ENCODE data around the gene TMPRSS3. TPM values are rescaled to one million over a fixed set of nuclear protein-coding genes. Genes with fewer than 3 reads are reported as not detected.

Gene TMPRSS3
- total and polyA plus RNA-seq, 7 experiments from 2014 or later, result 0.11 to 7.6 (median 1.5) TPM

DNA sequence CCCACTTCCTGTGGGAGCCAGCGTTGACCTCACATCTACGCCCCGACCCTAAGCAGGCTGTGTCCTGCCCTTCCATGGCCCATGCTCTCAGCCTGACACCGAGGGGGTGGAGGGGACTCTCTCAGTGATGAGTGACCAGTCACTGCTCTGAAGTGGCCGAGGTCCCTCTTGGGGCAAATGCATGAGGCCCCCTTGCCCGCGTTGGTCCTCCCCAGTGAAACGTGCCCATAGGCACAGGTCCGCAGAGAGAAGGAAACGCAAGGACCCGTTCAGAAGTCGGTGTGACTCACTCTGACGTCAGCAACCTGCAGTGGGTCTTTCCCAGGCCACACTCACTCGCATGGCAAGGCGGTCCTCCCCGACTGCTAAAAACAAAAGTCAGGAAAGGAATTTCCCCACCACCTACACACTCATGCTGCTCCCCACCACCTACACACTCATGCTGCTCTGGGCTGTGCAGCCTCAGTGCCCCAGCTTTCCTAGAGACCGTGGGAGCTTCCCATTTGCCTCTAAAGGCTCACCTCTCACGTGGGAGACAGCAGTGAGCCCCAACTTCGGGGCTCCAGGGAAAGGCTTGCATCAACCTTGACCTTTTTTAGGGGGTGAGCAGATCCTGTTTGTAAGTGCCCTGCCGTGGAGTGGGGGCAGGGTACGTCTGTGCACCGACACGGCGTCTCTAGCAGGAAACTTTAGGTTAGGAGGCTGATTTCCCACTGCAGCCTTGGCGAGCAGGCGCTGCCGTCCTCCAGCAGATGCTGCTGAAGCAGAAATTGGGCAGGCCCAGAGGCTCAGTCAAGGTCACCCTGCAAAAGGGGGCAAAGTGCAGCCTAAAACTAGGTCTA lies 19.3 kb upstream of the TMPRSS3 start:
- POLR2A ChIA-PET, result interaction anchor here (0.6 to 2.7 kb wide), 5 partner anchors 10 to 63 kb away, joined by 3 to 35 read pairs (median 5); partner anchors contain the start of gene UBASH3A
- H3K4me3 ChIP-seq (ENCODE audit: low read length), result peak overlapping the region; percentile 49
- H3K36me3 Mint-ChIP-seq, result peaks cover 16 to 52% (median 45%) of the 10 kb centered on the region in 5 donors
- peak overlapping the region in 8 of 9 donors; percentile 88 to 99 (median 97) for H3K27ac Mint-ChIP-seq
- no peaks in the 10 kb centered on the region for H3K27me3 ChIP-seq (ENCODE audit: control insufficient read depth in 2 of 2, insufficient read depth in 2 of 2, low read length in 2 of 2)
- H3K36me3 ChIP-seq (ENCODE audit: control insufficient read depth in 2 of 3, insufficient read depth in 3 of 3, low read length in 3 of 3), result peaks cover 65 to 82% (median 78%) of the 10 kb centered on the region in 3 experiments
- no peaks in the 10 kb centered on the region for H3K27me3 Mint-ChIP-seq
- peak; percentile 48 to 96 (median 80) for DNase-seq
- H3K4me1 Mint-ChIP-seq, result peaks cover 23 to 75% (median 69%) of the 10 kb centered on the region in 7 donors
- peaks cover 0 to 13% (median 0%) of the 10 kb centered on the region in 11 donors for H3K9me3 Mint-ChIP-seq
- peak overlapping the region; percentile 92 for H3K27ac ChIP-seq (ENCODE audit: low read depth, low read length)
- intact Hi-C loops (cut with micrococcal nuclease), result loop anchor here (1.0 to 5.0 kb wide), 7 partner anchors 10 to 187 kb away; partner anchors contain the start of genes RSPH1 (in 1 of the 2) and UBASH3A (in 1 of the 2)
- H3K4me3 Mint-ChIP-seq, result peak overlapping the region; percentile 65 to 85 (median 75)
- peak; percentile 96 for ATAC-seq
- peaks cover 59 to 77% of the 10 kb centered on the region in 2 donors for H3K4me1 ChIP-seq (ENCODE audit: control insufficient read depth in 2 of 2, insufficient read depth in 2 of 2, low read length in 2 of 2)
- CTCF ChIA-PET, result interaction anchor here (1.3 kb wide), 1 partner anchor 10 kb away, joined by 6 read pairs; no protein-coding TSS in a partner anchor
- H3K9me3 ChIP-seq (ENCODE audit: control insufficient read depth in 2 of 3, low read length in 3 of 3), result no peaks in the 10 kb centered on the region

DNA sequence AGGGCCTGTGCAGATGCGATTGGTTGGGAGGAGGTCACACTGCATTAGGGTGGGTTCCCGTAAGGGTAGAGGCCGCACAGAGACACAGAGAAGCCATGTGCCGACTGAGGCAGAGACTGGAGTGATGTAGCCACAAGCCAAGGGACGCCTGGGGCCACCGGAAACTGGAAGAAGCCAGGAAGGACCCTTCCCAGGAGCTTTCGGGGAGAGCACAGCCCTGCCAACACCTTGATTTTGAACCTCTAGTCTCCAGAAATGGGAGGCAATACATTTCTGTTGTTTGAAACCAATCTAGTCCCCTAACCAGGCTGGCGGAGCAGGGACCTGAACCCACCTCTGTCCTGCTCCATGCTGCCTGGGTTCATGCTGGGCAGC lies 18.7 kb upstream of the TMPRSS3 start:
- ATAC-seq (no peak), DNase-seq (no peak)
- CTCF ChIA-PET, result no interaction called here
- Mint-ChIP-seq H3K4me1 (peaks cover 28 to 74% (median 68%) of the 10 kb centered on the region in 7 donors), H3K4me3 (peak overlapping the region; percentile 4 to 85 (median 75)), H3K27ac (peak overlapping the region in 8 of 9 donors; percentile 88 to 99 (median 97)), H3K36me3 (peaks cover 19 to 47% (median 45%) of the 10 kb centered on the region in 5 donors), H3K27me3 (no peaks in the 10 kb centered on the region), H3K9me3 (peaks cover 0 to 10% (median 0%) of the 10 kb centered on the region in 11 donors)
- intact Hi-C loops (cut with micrococcal nuclease), result loop anchor here in 1 of 2 donors (2.0 kb wide), 1 partner anchor 36 kb away; no protein-coding TSS in a partner anchor
- H3K36me3 ChIP-seq (ENCODE audit: control insufficient read depth in 2 of 3, insufficient read depth in 3 of 3, low read length in 3 of 3), result peaks cover 65 to 83% (median 81%) of the 10 kb centered on the region in 3 experiments
- POLR2A ChIA-PET, result interaction anchor here (2.7 to 2.8 kb wide), 2 partner anchors 10 to 11 kb away, joined by 9 to 35 read pairs; partner anchors contain the start of gene UBASH3A
- peak overlapping the region; percentile 49 for H3K4me3 ChIP-seq (ENCODE audit: low read length)
- H3K27me3 ChIP-seq (ENCODE audit: control insufficient read depth in 2 of 2, insufficient read depth in 2 of 2, low read length in 2 of 2), result no peaks in the 10 kb centered on the region
- H3K9me3 ChIP-seq (ENCODE audit: control insufficient read depth in 2 of 3, low read length in 3 of 3), result no peaks in the 10 kb centered on the region
- peak overlapping the region; percentile 92 for H3K27ac ChIP-seq (ENCODE audit: low read depth, low read length)
- peaks cover 63 to 74% of the 10 kb centered on the region in 2 donors for H3K4me1 ChIP-seq (ENCODE audit: control insufficient read depth in 2 of 2, insufficient read depth in 2 of 2, low read length in 2 of 2)

- ChIA-PET CTCF (no interaction called here), POLR2A (interaction anchor here (2.8 to 2.9 kb wide), 2 partner anchors 8 to 10 kb away, joined by 9 to 15 read pairs; partner anchors contain the start of gene UBASH3A)
- intact Hi-C loops (cut with micrococcal nuclease), result loop anchor here in 1 of 2 donors (2.0 kb wide), 1 partner anchor 37 kb away; no protein-coding TSS in a partner anchor
- Mint-ChIP-seq H3K27me3 (no peaks in the 10 kb centered on the region), H3K36me3 (peaks cover 17 to 45% (median 43%) of the 10 kb centered on the region in 5 donors), H3K4me3 (peak overlapping the region in 9 of 10 donors; percentile 2 to 85 (median 65)), H3K4me1 (peaks cover 31 to 74% (median 64%) of the 10 kb centered on the region in 7 donors), H3K9me3 (peaks cover 0 to 6% (median 0%) of the 10 kb centered on the region in 11 donors), H3K27ac (peak overlapping the region in 8 of 9 donors; percentile 88 to 99 (median 97))
- Histone ChIP-seq H3K27me3 (ENCODE audit: control insufficient read depth in 2 of 2, insufficient read depth in 2 of 2, low read length in 2 of 2) (no peaks in the 10 kb centered on the region), H3K9me3 (ENCODE audit: control insufficient read depth in 2 of 3, low read length in 3 of 3) (no peaks in the 10 kb centered on the region), H3K4me3 (ENCODE audit: low read length) (peak overlapping the region; percentile 19), H3K4me1 (ENCODE audit: control insufficient read depth in 2 of 2, insufficient read depth in 2 of 2, low read length in 2 of 2) (peaks cover 68 to 76% of the 10 kb centered on the region in 2 donors), H3K27ac (ENCODE audit: low read depth, low read length) (peak overlapping the region; percentile 92), H3K36me3 (ENCODE audit: control insufficient read depth in 2 of 3, insufficient read depth in 3 of 3, low read length in 3 of 3) (peaks cover 65 to 83% (median 80%) of the 10 kb centered on the region in 3 experiments)
- ATAC-seq (no peak), DNase-seq (no peak)
Observed at GRCh38 chr21:42414066-42414465, 18.2 kb upstream of the TMPRSS3 start.

DNA sequence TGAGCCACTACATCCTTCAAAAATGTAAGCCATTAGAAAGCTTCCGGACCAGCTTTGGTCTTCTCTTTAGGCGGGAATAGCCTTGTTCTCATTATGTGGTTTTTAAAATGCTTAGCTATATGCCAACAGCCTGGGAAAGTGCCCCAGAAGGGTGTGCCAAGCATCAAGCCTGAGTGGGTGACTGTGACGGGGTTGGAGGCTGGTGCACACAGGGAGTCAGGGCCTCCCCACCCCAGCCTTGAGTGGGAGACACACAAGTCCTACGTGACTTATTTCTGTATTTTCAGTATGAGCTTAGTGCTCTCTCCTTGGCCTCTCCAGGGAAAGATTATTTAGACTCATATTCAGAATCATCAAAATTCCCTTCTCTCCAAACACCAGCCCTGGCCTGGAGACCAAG lies 17.6 kb upstream of the TMPRSS3 start:
- ATAC-seq (no peak), DNase-seq (peak in 1 of 9 donors; percentile 61)
- Histone ChIP-seq H3K4me3 (ENCODE audit: low read length) (no peak overlapping the region), H3K27me3 (ENCODE audit: control insufficient read depth in 2 of 2, insufficient read depth in 2 of 2, low read length in 2 of 2) (no peaks in the 10 kb centered on the region), H3K9me3 (ENCODE audit: control insufficient read depth in 2 of 3, low read length in 3 of 3) (no peaks in the 10 kb centered on the region), H3K4me1 (ENCODE audit: control insufficient read depth in 2 of 2, insufficient read depth in 2 of 2, low read length in 2 of 2) (peaks cover 71 to 74% of the 10 kb centered on the region in 2 donors), H3K36me3 (ENCODE audit: control insufficient read depth in 2 of 3, insufficient read depth in 3 of 3, low read length in 3 of 3) (peaks cover 62 to 80% (median 76%) of the 10 kb centered on the region in 3 experiments), H3K27ac (ENCODE audit: low read depth, low read length) (peak overlapping the region; percentile 92)
- POLR2A ChIA-PET, result interaction anchor here (2.8 to 2.9 kb wide), 2 partner anchors 9 to 10 kb away, joined by 9 to 15 read pairs; partner anchors contain the start of gene UBASH3A
- Mint-ChIP-seq H3K27me3 (no peaks in the 10 kb centered on the region), H3K27ac (peak overlapping the region in 8 of 9 donors; percentile 88 to 99 (median 97)), H3K4me3 (peak overlapping the region in 5 of 10 donors; percentile 17 to 51 (median 23)), H3K9me3 (peaks cover 0 to 3% (median 0%) of the 10 kb centered on the region in 11 donors), H3K4me1 (peaks cover 28 to 74% (median 58%) of the 10 kb centered on the region in 7 donors), H3K36me3 (peaks cover 17 to 40% (median 39%) of the 10 kb centered on the region in 5 donors)
- intact Hi-C loops (cut with micrococcal nuclease), result no loop called here
- CTCF ChIA-PET, result no interaction called here

GRCh38 chr21:42413093-42413492 lies 17.2 kb upstream of the TMPRSS3 start:
- ChIA-PET CTCF (no interaction called here), POLR2A (interaction anchor here (2.8 to 2.9 kb wide), 2 partner anchors 9 kb away, joined by 9 to 15 read pairs; partner anchors contain the start of gene UBASH3A)
- ATAC-seq, result no peak
- H3K9me3 ChIP-seq (ENCODE audit: control insufficient read depth in 2 of 3, low read length in 3 of 3), result no peaks in the 10 kb centered on the region
- peak overlapping the region in 4 of 10 donors; percentile 17 to 51 (median 21) for H3K4me3 Mint-ChIP-seq
- H3K27ac ChIP-seq (ENCODE audit: low read depth, low read length), result peak overlapping the region; percentile 92
- DNase-seq, result no peak
- H3K36me3 Mint-ChIP-seq, result peaks cover 17 to 41% (median 38%) of the 10 kb centered on the region in 5 donors
- peaks cover 0 to 3% (median 0%) of the 10 kb centered on the region in 11 donors for H3K9me3 Mint-ChIP-seq
- intact Hi-C loops (cut with micrococcal nuclease), result no loop called here
- no peak overlapping the region for H3K4me3 ChIP-seq (ENCODE audit: low read length)
- H3K27ac Mint-ChIP-seq, result peak overlapping the region in 8 of 9 donors; percentile 88 to 99 (median 97)
- H3K4me1 ChIP-seq (ENCODE audit: control insufficient read depth in 2 of 2, insufficient read depth in 2 of 2, low read length in 2 of 2), result peaks cover 75 to 78% of the 10 kb centered on the region in 2 donors
- no peaks in the 10 kb centered on the region for H3K27me3 Mint-ChIP-seq
- H3K36me3 ChIP-seq (ENCODE audit: control insufficient read depth in 2 of 3, insufficient read depth in 3 of 3, low read length in 3 of 3), result peaks cover 58 to 79% (median 72%) of the 10 kb centered on the region in 3 experiments
- no peaks in the 10 kb centered on the region for H3K27me3 ChIP-seq (ENCODE audit: control insufficient read depth in 2 of 2, insufficient read depth in 2 of 2, low read length in 2 of 2)
- H3K4me1 Mint-ChIP-seq, result peaks cover 31 to 74% (median 60%) of the 10 kb centered on the region in 7 donors

GRCh38 chr21:42412636-42412933 lies 16.7 kb upstream of the TMPRSS3 start:
- Histone ChIP-seq H3K36me3 (ENCODE audit: control insufficient read depth in 2 of 3, insufficient read depth in 3 of 3, low read length in 3 of 3) (peaks cover 55 to 80% (median 71%) of the 10 kb centered on the region in 3 experiments), H3K27me3 (ENCODE audit: control insufficient read depth in 2 of 2, insufficient read depth in 2 of 2, low read length in 2 of 2) (no peaks in the 10 kb centered on the region), H3K4me1 (ENCODE audit: control insufficient read depth in 2 of 2, insufficient read depth in 2 of 2, low read length in 2 of 2) (peaks cover 80 to 83% of the 10 kb centered on the region in 2 donors), H3K27ac (ENCODE audit: low read depth, low read length) (peak overlapping the region; percentile 92), H3K4me3 (ENCODE audit: low read length) (no peak overlapping the region), H3K9me3 (ENCODE audit: control insufficient read depth in 2 of 3, low read length in 3 of 3) (no peaks in the 10 kb centered on the region)
- CTCF ChIA-PET, result no interaction called here
- Mint-ChIP-seq H3K36me3 (peaks cover 17 to 40% (median 39%) of the 10 kb centered on the region in 5 donors), H3K4me1 (peaks cover 32 to 76% (median 62%) of the 10 kb centered on the region in 7 donors), H3K4me3 (no peak overlapping the region), H3K27me3 (no peaks in the 10 kb centered on the region), H3K9me3 (peaks cover 0 to 2% (median 0%) of the 10 kb centered on the region in 11 donors), H3K27ac (peak overlapping the region in 5 of 9 donors; percentile 58 to 97 (median 68))
- DNase-seq (no peak), ATAC-seq (no peak)
- intact Hi-C loops (cut with micrococcal nuclease), result no loop called here
- POLR2A ChIA-PET, result interaction anchor here (2.8 to 2.9 kb wide), 2 partner anchors 9 to 10 kb away, joined by 9 to 15 read pairs; partner anchors contain the start of gene UBASH3A

Data from naive thymus-derived CD4-positive, alpha-beta T cell (primary cell).